ENCODE results near the gene RPRD1B. TPM values are rescaled to one million over a fixed set of nuclear protein-coding genes. Genes with fewer than 3 reads are reported as not detected.

Gene RPRD1B
- 25.6 TPM for total RNA-seq
- long read RNA-seq, transcript RPRD1B-201 (7 exons, 3,874 nt): major isoform, 13 of 21 reads
- long read RNA-seq, partial matches to known transcripts: 1 of 21 reads
- long read RNA-seq, other reads (novel, unspliced or antisense): 7 of 21 reads

DNA sequence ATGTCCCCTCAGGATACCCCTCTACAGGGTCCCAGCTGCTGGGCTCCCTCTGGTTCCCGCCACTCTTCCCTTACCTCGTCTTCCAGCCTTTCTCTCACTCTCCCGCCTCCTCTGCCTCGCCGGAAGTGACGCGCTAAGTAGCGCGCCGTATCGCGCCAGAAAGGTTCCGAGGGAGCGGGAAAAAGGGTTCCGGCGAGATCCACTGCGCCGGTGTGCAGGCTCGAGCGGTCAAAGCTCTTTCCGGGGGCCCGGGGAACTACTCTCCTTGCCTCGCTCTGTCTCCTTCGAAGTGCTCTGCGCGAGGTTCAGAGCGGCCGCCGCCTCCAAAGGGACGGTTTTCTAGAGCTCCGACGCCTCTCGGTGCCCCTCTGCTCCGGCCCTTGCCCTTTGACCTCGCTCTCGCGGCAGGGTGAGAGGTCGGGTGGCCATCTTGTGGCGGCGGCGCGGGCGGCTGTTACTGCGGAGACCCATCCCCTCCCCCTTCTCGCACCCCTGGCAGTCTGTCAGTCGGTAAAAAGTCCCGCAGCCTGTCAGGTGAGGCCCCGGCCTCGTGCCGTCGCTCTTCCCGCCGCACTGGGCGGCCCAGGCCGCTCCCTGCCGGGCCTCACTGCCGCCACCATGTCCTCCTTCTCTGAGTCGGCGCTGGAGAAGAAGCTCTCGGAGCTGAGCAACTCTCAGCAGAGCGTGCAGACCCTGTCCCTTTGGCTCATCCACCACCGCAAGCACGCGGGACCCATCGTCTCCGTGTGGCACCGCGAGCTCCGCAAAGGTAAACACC, at the start of gene RPRD1B, which contains the start of gene TTI1:
TSS of gene RPRD1B (plus strand) at position 417 of the 778 bp plus-strand sequence. CDS start at position 619, 202 bp downstream.
TSS of gene TTI1 (minus strand) at position 127 of the 778 bp plus-strand sequence. CDS start 19,640 bp downstream, outside the sequence.
- no peaks in the 10 kb centered on the region for H3K9me3 ChIP-seq
- TF ChIP-seq, protein P1, sequence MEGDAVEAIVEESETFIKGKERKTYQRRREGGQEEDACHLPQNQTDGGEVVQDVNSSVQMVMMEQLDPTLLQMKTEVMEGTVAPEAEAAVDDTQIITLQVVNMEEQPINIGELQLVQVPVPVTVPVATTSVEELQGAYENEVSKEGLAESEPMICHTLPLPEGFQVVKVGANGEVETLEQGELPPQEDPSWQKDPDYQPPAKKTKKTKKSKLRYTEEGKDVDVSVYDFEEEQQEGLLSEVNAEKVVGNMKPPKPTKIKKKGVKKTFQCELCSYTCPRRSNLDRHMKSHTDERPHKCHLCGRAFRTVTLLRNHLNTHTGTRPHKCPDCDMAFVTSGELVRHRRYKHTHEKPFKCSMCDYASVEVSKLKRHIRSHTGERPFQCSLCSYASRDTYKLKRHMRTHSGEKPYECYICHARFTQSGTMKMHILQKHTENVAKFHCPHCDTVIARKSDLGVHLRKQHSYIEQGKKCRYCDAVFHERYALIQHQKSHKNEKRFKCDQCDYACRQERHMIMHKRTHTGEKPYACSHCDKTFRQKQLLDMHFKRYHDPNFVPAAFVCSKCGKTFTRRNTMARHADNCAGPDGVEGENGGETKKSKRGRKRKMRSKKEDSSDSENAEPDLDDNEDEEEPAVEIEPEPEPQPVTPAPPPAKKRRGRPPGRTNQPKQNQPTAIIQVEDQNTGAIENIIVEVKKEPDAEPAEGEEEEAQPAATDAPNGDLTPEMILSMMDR (IDR thresholded peaks at IDR 0.05): no peak
- H3K4me3 ChIP-seq: peak within 1 kb of the TSS; percentile 97
- peak within 1 kb of the TSS; percentile 99 for H3K27ac ChIP-seq
- intact Hi-C loops (cut with DNase I): no loop called here
- peaks cover 63% of the 10 kb centered on the region for H3K4me1 ChIP-seq
- peak; percentile 93 for DNase-seq
- ATAC-seq: peak; percentile 96 to 98
- H3K27me3 ChIP-seq (ENCODE audit: low read depth): no peaks in the 10 kb centered on the region
- H3K36me3 ChIP-seq: peaks cover 18% of the 10 kb centered on the region

DNA sequence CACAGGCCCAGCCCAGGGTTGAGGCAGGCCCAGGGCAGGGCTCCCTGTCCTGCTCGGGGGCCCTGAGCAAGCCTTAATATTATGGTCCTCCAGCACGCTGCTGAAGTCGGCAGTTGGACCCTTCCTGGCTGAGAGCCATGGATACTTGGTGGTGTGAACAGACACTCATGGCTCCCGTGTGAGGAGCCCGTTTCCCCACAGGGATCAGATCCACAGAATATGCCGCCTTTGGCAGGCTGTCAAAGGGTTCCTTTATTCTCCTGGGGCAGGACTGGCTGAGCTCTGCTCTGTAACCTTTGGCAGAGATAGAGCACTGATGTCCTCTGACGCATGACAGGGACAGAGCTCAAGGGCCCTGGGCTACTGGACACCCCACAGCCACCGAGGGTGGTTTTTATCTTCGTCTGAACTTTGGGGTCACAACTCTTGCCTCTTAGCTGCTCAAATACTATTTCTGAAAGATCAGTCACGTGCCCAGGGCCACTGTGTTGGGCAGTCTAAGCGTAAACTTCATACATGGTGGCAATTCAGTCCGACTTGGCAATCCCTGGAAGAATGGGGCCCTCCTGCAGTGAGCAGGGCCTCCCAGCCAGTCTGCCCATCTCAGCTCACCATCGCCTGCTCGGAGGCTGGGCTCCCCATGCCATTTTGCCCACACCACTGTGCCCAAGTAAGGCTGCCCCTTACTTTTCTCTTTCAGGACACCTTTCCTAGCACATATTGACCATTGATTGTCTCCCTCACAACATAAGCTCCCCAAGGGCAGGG, 49.3 kb upstream of the RPRD1B start:
- no peak for DNase-seq
- Histone ChIP-seq H3K27ac (no peak overlapping the region), H3K4me1 (peaks cover 35% of the 10 kb centered on the region), H3K36me3 (peaks cover 37% of the 10 kb centered on the region), H3K4me3 (no peak overlapping the region), H3K27me3 (ENCODE audit: low read depth) (no peaks in the 10 kb centered on the region), H3K9me3 (no peaks in the 10 kb centered on the region)
- TF ChIP-seq, protein P1 (IDR thresholded peaks at IDR 0.05): no peak
- intact Hi-C loops (cut with DNase I): no loop called here
- ATAC-seq: no peak

DNA sequence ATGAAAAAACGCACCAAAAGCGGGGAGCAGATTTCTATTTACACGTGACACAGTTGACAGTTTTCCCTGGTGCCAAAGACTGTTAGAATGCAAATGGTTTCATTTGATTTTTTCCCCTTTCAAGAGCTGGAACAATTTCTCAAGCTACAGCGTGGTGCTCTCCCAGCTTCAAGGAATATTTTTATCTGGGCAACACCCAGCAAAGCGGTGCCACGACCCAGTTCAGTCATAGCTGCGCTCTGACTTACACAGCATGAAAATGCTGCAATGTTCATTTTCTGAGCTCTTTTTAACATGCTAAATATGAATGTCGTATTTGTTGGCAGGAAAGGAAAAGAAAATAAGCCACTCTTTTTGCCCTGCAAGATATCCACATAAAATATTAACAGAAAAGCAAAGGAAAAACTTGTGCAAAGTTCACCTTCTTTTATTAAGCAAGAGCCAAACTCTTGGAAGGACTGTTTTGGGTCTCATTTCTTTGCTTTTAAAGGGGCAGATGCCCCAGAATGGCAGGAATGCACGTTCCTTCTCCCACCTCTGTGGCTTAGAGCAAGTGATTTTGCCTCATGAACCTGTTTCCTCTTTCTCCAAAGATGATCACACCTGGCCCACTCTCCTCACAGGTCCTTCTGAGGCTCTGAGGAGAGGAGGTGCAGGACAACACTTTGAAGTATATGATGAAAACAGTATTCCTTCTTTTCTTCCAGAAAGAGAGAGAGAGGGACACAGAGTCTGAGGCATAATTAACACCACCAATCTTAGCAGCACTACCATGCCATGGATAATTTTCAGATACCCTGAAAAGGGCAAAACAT, 47.3 kb upstream of the RPRD1B start:
- DNase-seq (no peak), ATAC-seq (no peak)
- intact Hi-C loops (cut with DNase I): no loop called here
- Histone ChIP-seq H3K27me3 (ENCODE audit: low read depth) (no peaks in the 10 kb centered on the region), H3K36me3 (peaks cover 29% of the 10 kb centered on the region), H3K27ac (peak overlapping the region; percentile 80), H3K9me3 (no peaks in the 10 kb centered on the region), H3K4me1 (peaks cover 55% of the 10 kb centered on the region), H3K4me3 (no peak overlapping the region)
- TF ChIP-seq, protein P1 (IDR thresholded peaks at IDR 0.05): no peak

GRCh38 chr20:37986873-37987601, 46.5 kb upstream of the RPRD1B start:
- H3K9me3 ChIP-seq: no peaks in the 10 kb centered on the region
- TF ChIP-seq, protein P1 (IDR thresholded peaks at IDR 0.05): no peak
- H3K36me3 ChIP-seq: peaks cover 22% of the 10 kb centered on the region
- peak overlapping the region; percentile 80 for H3K27ac ChIP-seq
- H3K4me1 ChIP-seq: peaks cover 63% of the 10 kb centered on the region
- H3K27me3 ChIP-seq (ENCODE audit: low read depth): no peaks in the 10 kb centered on the region
- DNase-seq: peak; percentile 85
- intact Hi-C loops (cut with DNase I): no loop called here
- peak; percentile 80 to 81 for ATAC-seq
- no peak overlapping the region for H3K4me3 ChIP-seq
